ENCODE measurements around the gene GATAD2A.

The GATAD2A gene

GRCh38 chr19:19529783-19530422, 124.4 kb downstream of the GATAD2A start:
- Histone ChIP-seq H3K9ac (ENCODE audit: low read depth, low read length, poor library complexity, severe bottlenecking) (no peak overlapping the region), H3K27me3 (ENCODE audit: insufficient read depth, low read length, poor library complexity, severe bottlenecking) (no peaks in the 10 kb centered on the region), H3K4me1 (ENCODE audit: insufficient read depth, low read length, poor library complexity, severe bottlenecking) (peaks cover 9% of the 10 kb centered on the region), H3K4me2 (ENCODE audit: low read depth, low read length, poor library complexity, severe bottlenecking) (no peak overlapping the region), H3K79me2 (ENCODE audit: insufficient read depth, low read length) (peaks cover 10% of the 10 kb centered on the region; the same call in 1 of the 2 replicates), H3K9me2 (replicated peaks; ENCODE audit: low read depth, low read length) (no peaks in the 10 kb centered on the region), H3F3A (ENCODE audit: low read depth) (no peaks in the 10 kb centered on the region), H4K20me1 (ENCODE audit: insufficient read depth, low read length, poor library complexity, severe bottlenecking) (peaks cover 19% of the 10 kb centered on the region), H2AFZ (ENCODE audit: low read length) (no peak overlapping the region), H3K4me3 (ENCODE audit: low read length, poor library complexity, severe bottlenecking) (no peak overlapping the region), H3K9me3 (ENCODE audit: insufficient read depth, low read depth, low read length) (no peaks in the 10 kb centered on the region), H3K36me3 (ENCODE audit: insufficient read depth, low read length) (peaks cover 14% of the 10 kb centered on the region; the same call in 1 of the 2 replicates)
- no peak for TF ChIP-seq CTCF (conservative IDR thresholded peaks at IDR 0.05; ENCODE audit: low read length)
- no peak for TF ChIP-seq EZH2phosphoT487 (IDR thresholded peaks at IDR 0.05; ENCODE audit: borderline replicate concordance)

GRCh38 chr19:19530423-19530804, 124.9 kb downstream of the GATAD2A start:
- Histone ChIP-seq H3K9me2 (replicated peaks; ENCODE audit: low read depth, low read length) (no peaks in the 10 kb centered on the region), H3K4me1 (ENCODE audit: insufficient read depth, low read length, poor library complexity, severe bottlenecking) (peaks cover 8% of the 10 kb centered on the region), H4K20me1 (ENCODE audit: insufficient read depth, low read length, poor library complexity, severe bottlenecking) (peaks cover 14% of the 10 kb centered on the region), H3K27me3 (ENCODE audit: insufficient read depth, low read length, poor library complexity, severe bottlenecking) (no peaks in the 10 kb centered on the region), H3F3A (ENCODE audit: low read depth) (no peaks in the 10 kb centered on the region), H2AFZ (ENCODE audit: low read length) (no peak overlapping the region), H3K9ac (ENCODE audit: low read depth, low read length, poor library complexity, severe bottlenecking) (no peak overlapping the region), H3K9me3 (ENCODE audit: insufficient read depth, low read depth, low read length) (no peaks in the 10 kb centered on the region), H3K4me2 (ENCODE audit: low read depth, low read length, poor library complexity, severe bottlenecking) (no peak overlapping the region), H3K4me3 (ENCODE audit: low read length, poor library complexity, severe bottlenecking) (no peak overlapping the region), H3K79me2 (ENCODE audit: insufficient read depth, low read length) (peaks cover 5% of the 10 kb centered on the region; the same call in 1 of the 2 replicates), H3K36me3 (ENCODE audit: insufficient read depth, low read length) (peaks cover 14% of the 10 kb centered on the region; the same call in 1 of the 2 replicates)
- no peak for TF ChIP-seq EZH2phosphoT487 (IDR thresholded peaks at IDR 0.05; ENCODE audit: borderline replicate concordance)
- TF ChIP-seq CTCF (conservative IDR thresholded peaks at IDR 0.05; ENCODE audit: low read length), result no peak

GRCh38 chr19:19530889-19531288, 125.4 kb downstream of the GATAD2A start:
- H3F3A ChIP-seq (ENCODE audit: low read depth), result no peaks in the 10 kb centered on the region
- no peak overlapping the region for H3K4me2 ChIP-seq (ENCODE audit: low read depth, low read length, poor library complexity, severe bottlenecking)
- peaks cover 9% of the 10 kb centered on the region for H4K20me1 ChIP-seq (ENCODE audit: insufficient read depth, low read length, poor library complexity, severe bottlenecking)
- no peak overlapping the region for H2AFZ ChIP-seq (ENCODE audit: low read length)
- peaks cover 14% of the 10 kb centered on the region; the same call in 1 of the 2 replicates for H3K36me3 ChIP-seq (ENCODE audit: insufficient read depth, low read length)
- H3K9ac ChIP-seq (ENCODE audit: low read depth, low read length, poor library complexity, severe bottlenecking), result no peak overlapping the region
- no peaks in the 10 kb centered on the region for H3K9me3 ChIP-seq (ENCODE audit: insufficient read depth, low read depth, low read length)
- H3K27me3 ChIP-seq (ENCODE audit: insufficient read depth, low read length, poor library complexity, severe bottlenecking), result no peaks in the 10 kb centered on the region
- no peaks in the 10 kb centered on the region for H3K79me2 ChIP-seq (ENCODE audit: insufficient read depth, low read length)
- no peak overlapping the region for H3K4me3 ChIP-seq (ENCODE audit: low read length, poor library complexity, severe bottlenecking)
- no peaks in the 10 kb centered on the region for H3K9me2 ChIP-seq (replicated peaks; ENCODE audit: low read depth, low read length)
- peaks cover 6% of the 10 kb centered on the region for H3K4me1 ChIP-seq (ENCODE audit: insufficient read depth, low read length, poor library complexity, severe bottlenecking)
- TF ChIP-seq EZH2phosphoT487 (IDR thresholded peaks at IDR 0.05; ENCODE audit: borderline replicate concordance) (no peak), CTCF (conservative IDR thresholded peaks at IDR 0.05; ENCODE audit: low read length) (no peak)

Measured in Loucy (cell line).